ENCODE measurements around the gene NEDD4L. TPM values are rescaled to one million over a fixed set of nuclear protein-coding genes. Genes with fewer than 3 reads are reported as not detected.

Gene NEDD4L
- total and polyA plus RNA-seq, 2 experiments from 2014 or later = 36.2 to 72.3 TPM

GRCh38 chr18:58353581-58353980, 309.6 kb downstream of the NEDD4L start (continued):
- TF ChIP-seq EZH2phosphoT487 (IDR thresholded peaks at IDR 0.05; ENCODE audit: unreplicated experiment) (no peak), JUNB (IDR thresholded peaks at IDR 0.05; ENCODE audit: unreplicated experiment) (no peak), ZNF331 (CRISPR knock-in tag; IDR thresholded peaks at IDR 0.05; ENCODE audit: low read depth) (no peak), EZH2 (IDR thresholded peaks at IDR 0.05; ENCODE audit: low read depth, unreplicated experiment) (no peak), CREB1 (CRISPR knock-in tag; IDR thresholded peaks at IDR 0.05; ENCODE audit: low read depth) (no peak)

- H3K36me3 ChIP-seq (ENCODE audit: insufficient read depth) = peaks cover 17% of the 10 kb centered on the region; the same call in 1 of the 2 replicates
- peaks cover 57% of the 10 kb centered on the region; the same call in 2 of the 3 replicates for H3K36me3 Mint-ChIP-seq (ENCODE audit: low read depth)
- H3F3A ChIP-seq (replicated peaks; ENCODE audit: low read depth) = no peaks in the 10 kb centered on the region
- TF ChIP-seq CREB1 (CRISPR knock-in tag; IDR thresholded peaks at IDR 0.05; ENCODE audit: low read depth) (no peak), NANOG (IDR thresholded peaks at IDR 0.05; ENCODE audit: borderline replicate concordance) (no peak)
- H3K27me3 Mint-ChIP-seq (ENCODE audit: insufficient read depth, low read depth, poor library complexity) = peaks cover 1% of the 10 kb centered on the region
- H3K9me3 Mint-ChIP-seq = no peaks in the 10 kb centered on the region; the same call in 2 of the 3 replicates
- DNase-seq (ENCODE audit: low spot score) (no peak), ATAC-seq (no peak)
- H3K4me1 Mint-ChIP-seq = peaks cover 35% of the 10 kb centered on the region
- no peak overlapping the region for H2AFZ ChIP-seq
- peak overlapping the region; percentile 24; the same call in 1 of the 2 replicates for H3K27ac ChIP-seq (ENCODE audit: low read depth)
- no peaks in the 10 kb centered on the region for H4K20me1 ChIP-seq (replicated peaks; ENCODE audit: insufficient read depth)
- H3K4me3 ChIP-seq = no peak overlapping the region
- peaks cover 26% of the 10 kb centered on the region for H3K4me1 ChIP-seq (ENCODE audit: insufficient read depth)
- H3K79me2 ChIP-seq (replicated peaks; ENCODE audit: insufficient read depth) = no peaks in the 10 kb centered on the region
- no peak overlapping the region for H3K27ac Mint-ChIP-seq
- no peak overlapping the region for H3K4me3 Mint-ChIP-seq
- peak overlapping the region; percentile 25; the same call in 1 of the 2 replicates for H3K4me2 ChIP-seq
- H3K9me2 ChIP-seq (ENCODE audit: insufficient read depth) = no peaks in the 10 kb centered on the region
- no peaks in the 10 kb centered on the region for H3K27me3 ChIP-seq (ENCODE audit: insufficient read depth)
These were observed 310.0 kb downstream of the NEDD4L start for GRCh38 chr18:58354051-58354450.

- H3K36me3 Mint-ChIP-seq (ENCODE audit: low read depth) = peaks cover 53% of the 10 kb centered on the region; the same call in 2 of the 3 replicates
- H3K27me3 ChIP-seq (ENCODE audit: insufficient read depth) = no peaks in the 10 kb centered on the region
- peaks cover 17% of the 10 kb centered on the region; the same call in 1 of the 2 replicates for H3K36me3 ChIP-seq (ENCODE audit: insufficient read depth)
- H3K4me3 Mint-ChIP-seq = no peak overlapping the region
- no peaks in the 10 kb centered on the region for H3F3A ChIP-seq (replicated peaks; ENCODE audit: low read depth)
- no peaks in the 10 kb centered on the region for H3K79me2 ChIP-seq (replicated peaks; ENCODE audit: insufficient read depth)
- no peaks in the 10 kb centered on the region; the same call in 2 of the 3 replicates for H3K9me3 Mint-ChIP-seq
- peak overlapping the region; percentile 6 for H3K27ac ChIP-seq (ENCODE audit: low read depth)
- H3K4me1 Mint-ChIP-seq = peaks cover 38% of the 10 kb centered on the region
- peaks cover 1% of the 10 kb centered on the region for H3K27me3 Mint-ChIP-seq (ENCODE audit: insufficient read depth, low read depth, poor library complexity)
- peak; percentile 68 for ATAC-seq
- 0 out of 2 replicates have a peak overlapping the region, but pooled peaks have one; percentile 25 for H3K4me2 ChIP-seq
- peaks cover 26% of the 10 kb centered on the region for H3K4me1 ChIP-seq (ENCODE audit: insufficient read depth)
- TF ChIP-seq CTCF (conservative IDR thresholded peaks at IDR 0.05; ENCODE audit: low read depth in 2 of 2) = no peak
- TF ChIP-seq NANOG (IDR thresholded peaks at IDR 0.05; ENCODE audit: borderline replicate concordance) = no peak
- TF ChIP-seq ZNF331 (CRISPR knock-in tag; IDR thresholded peaks at IDR 0.05; ENCODE audit: low read depth) = no peak
- no peak for TF ChIP-seq EZH2phosphoT487 (IDR thresholded peaks at IDR 0.05; ENCODE audit: unreplicated experiment)
- TF ChIP-seq STAT1 (IDR thresholded peaks at IDR 0.05; ENCODE audit: unreplicated experiment) = no peak
- TF ChIP-seq EZH2 (IDR thresholded peaks at IDR 0.05; ENCODE audit: low read depth, unreplicated experiment) = no peak
- no peak for TF ChIP-seq CREB1 (CRISPR knock-in tag; IDR thresholded peaks at IDR 0.05; ENCODE audit: low read depth)
- TF ChIP-seq ETS1 (IDR thresholded peaks at IDR 0.05) = no peak
- no peak for TF ChIP-seq ZNF114 (CRISPR knock-in tag; IDR thresholded peaks at IDR 0.05)
- no peak overlapping the region for H2AFZ ChIP-seq
- H3K4me3 ChIP-seq = no peak overlapping the region
- H3K9me2 ChIP-seq (ENCODE audit: insufficient read depth) = no peaks in the 10 kb centered on the region
- no peaks in the 10 kb centered on the region for H4K20me1 ChIP-seq (replicated peaks; ENCODE audit: insufficient read depth)
- H3K27ac Mint-ChIP-seq = peak overlapping the region; percentile 77
- DNase-seq (ENCODE audit: low spot score) = peak; percentile 19
These were observed 310.8 kb downstream of the NEDD4L start for GRCh38 chr18:58354791-58355190.
